Loucy (cell line): Measurements from ENCODE around the gene NR2F2.

ENCODE experiments used
- H2AFZ ChIP-seq: fragments of 200-600 bp; sonication (generic); 2 replicates; pipeline ENCODE4 v1.6.0; 2016; ENCODE audit warnings: antibody characterized with exemption, mild to moderate bottlenecking, low read length, moderate library complexity
- H3F3A ChIP-seq: fragments of 200-600 bp; 2 replicates; pipeline ENCODE4 v1.6.0; 2016; ENCODE audit warnings: antibody characterized with exemption, low read depth, mild to moderate bottlenecking
- H3K27me3 ChIP-seq: fragments of 200-600 bp; sonication (generic); 2 replicates; pipeline ENCODE4 v1.6.1; 2014; ENCODE audit warnings: low read length, mild to moderate bottlenecking; ENCODE audit not compliant: insufficient read depth, poor library complexity, severe bottlenecking
- H3K36me3 ChIP-seq: fragments of 200-600 bp; sonication (generic); 2 replicates; pipeline ENCODE4 v1.6.1; 2016; ENCODE audit warnings: low read length; ENCODE audit not compliant: insufficient read depth
- H3K4me1 ChIP-seq: fragments of 200-600 bp; sonication (generic); 2 replicates; pipeline ENCODE4 v1.5.1; 2014; ENCODE audit warnings: low read length, mild to moderate bottlenecking; ENCODE audit not compliant: insufficient read depth, poor library complexity, severe bottlenecking
- H3K4me2 ChIP-seq: fragments of 200-600 bp; sonication (generic); 2 replicates; pipeline ENCODE4 v1.6.0; 2014; ENCODE audit warnings: antibody characterized with exemption, low read length, low read depth, mild to moderate bottlenecking; ENCODE audit not compliant: poor library complexity, severe bottlenecking
- H3K4me3 ChIP-seq: fragments of 200-600 bp; sonication (generic); 2 replicates; pipeline ENCODE4 v1.5.1; 2014; ENCODE audit warnings: low read length, mild to moderate bottlenecking, mixed read lengths; ENCODE audit not compliant: poor library complexity, severe bottlenecking
- H3K79me2 ChIP-seq: fragments of 200-600 bp; sonication (generic); 2 replicates; pipeline ENCODE4 v1.6.1; 2014; ENCODE audit warnings: low read length; ENCODE audit not compliant: insufficient read depth
- H3K9ac ChIP-seq: fragments of 200-600 bp; sonication (generic); 2 replicates; pipeline ENCODE4 v1.6.0; 2014; ENCODE audit warnings: mild to moderate bottlenecking, low read depth, low read length, moderate library complexity; ENCODE audit not compliant: poor library complexity, severe bottlenecking
- H3K9me2 ChIP-seq: fragments of 200-600 bp; sonication (generic); replicated peaks from 2 replicates; pipeline ENCODE4 v1.6.1; 2016; ENCODE audit warnings: low read depth, low read length, mixed read lengths
- H3K9me3 ChIP-seq: fragments of 200-600 bp; sonication (generic); 2 replicates; pipeline ENCODE4 v1.6.1; 2014; ENCODE audit warnings: mild to moderate bottlenecking, antibody characterized with exemption, low read length, low read depth; ENCODE audit not compliant: insufficient read depth
- H4K20me1 ChIP-seq: fragments of 200-600 bp; sonication (generic); 2 replicates; pipeline ENCODE4 v1.6.0; 2014; ENCODE audit warnings: antibody characterized with exemption, low read length, mild to moderate bottlenecking; ENCODE audit not compliant: insufficient read depth, poor library complexity, severe bottlenecking
- CTCF ChIP-seq: fragments of 200-600 bp; sonication (generic); conservative IDR thresholded peaks from 2 replicates; pipeline ENCODE4 v1.5.1; 2014; ENCODE audit warnings: mild to moderate bottlenecking, antibody characterized with exemption, low read length
- EZH2phosphoT487 ChIP-seq: fragments of 200-600 bp; IDR thresholded peaks from 2 replicates; pipeline ENCODE4 v1.6.1; 2018; ENCODE audit warnings: antibody characterized with exemption, mild to moderate bottlenecking, moderate library complexity, borderline replicate concordance

NR2F2 gene

GRCh38 chr15:96321639-96322535 is 8.6 kb upstream of the NR2F2 start:
- Histone ChIP-seq H3K9ac (no peak overlapping the region), H3K79me2 (no peaks in the 10 kb centered on the region), H3F3A (0 out of 2 replicates have a peak, but pooled peaks cover 3% of the 10 kb centered on the region), H3K4me3 (no peak overlapping the region), H3K27me3 (peaks cover 24% of the 10 kb centered on the region), H3K4me1 (peaks cover 9% of the 10 kb centered on the region), H3K9me3 (no peaks in the 10 kb centered on the region), H4K20me1 (no peaks in the 10 kb centered on the region), H2AFZ (no peak overlapping the region), H3K4me2 (no peak overlapping the region), H3K36me3 (no peaks in the 10 kb centered on the region), H3K9me2 (no peaks in the 10 kb centered on the region)
- TF ChIP-seq CTCF (no peak), EZH2phosphoT487 (no peak)

GRCh38 chr15:96322536-96323318 is 7.8 kb upstream of the NR2F2 start:
- Histone ChIP-seq H3K36me3 (no peaks in the 10 kb centered on the region), H3F3A (0 out of 2 replicates have a peak, but pooled peaks cover 4% of the 10 kb centered on the region), H3K4me2 (no peak overlapping the region), H3K9ac (no peak overlapping the region), H3K4me1 (peaks cover 9% of the 10 kb centered on the region), H4K20me1 (no peaks in the 10 kb centered on the region), H3K4me3 (no peak overlapping the region), H3K79me2 (no peaks in the 10 kb centered on the region), H2AFZ (no peak overlapping the region), H3K9me2 (no peaks in the 10 kb centered on the region), H3K27me3 (peaks cover 17% of the 10 kb centered on the region), H3K9me3 (no peaks in the 10 kb centered on the region)
- TF ChIP-seq EZH2phosphoT487 (no peak), CTCF (no peak)

- no peak overlapping the region for H3K4me2 ChIP-seq
- no peaks in the 10 kb centered on the region for H3K9me3 ChIP-seq
- H3F3A ChIP-seq: 0 out of 2 replicates have a peak, but pooled peaks cover 4% of the 10 kb centered on the region
- no peaks in the 10 kb centered on the region for H3K79me2 ChIP-seq
- no peaks in the 10 kb centered on the region for H4K20me1 ChIP-seq
- peaks cover 10% of the 10 kb centered on the region for H3K27me3 ChIP-seq
- TF ChIP-seq CTCF: no peak
- H3K4me1 ChIP-seq: peaks cover 9% of the 10 kb centered on the region
- H3K36me3 ChIP-seq: no peaks in the 10 kb centered on the region
- no peak overlapping the region for H2AFZ ChIP-seq
- no peaks in the 10 kb centered on the region for H3K9me2 ChIP-seq
- no peak overlapping the region for H3K4me3 ChIP-seq
- H3K9ac ChIP-seq: no peak overlapping the region
These were observed 7.0 kb upstream of the NR2F2 start for GRCh38 chr15:96323319-96324145.
